Measurements from ENCODE around the gene GRK4. TPM values are rescaled to one million over a fixed set of nuclear protein-coding genes. Genes with fewer than 3 reads are reported as not detected.

GRK4 gene
- total RNA-seq, 3 donors from 2014 or later = 3.8 to 6.9 (median 5.8) TPM

- Histone ChIP-seq H3K27me3 (no peaks in the 10 kb centered on the region), H3K36me3 (no peaks in the 10 kb centered on the region), H3K27ac (no peak overlapping the region), H3K4me3 (no peak overlapping the region), H3K9me3 (no peaks in the 10 kb centered on the region), H3K4me1 (peaks cover 0 to 4% of the 10 kb centered on the region in 2 donors)
- no peak for TF ChIP-seq CTCF (IDR thresholded peaks at IDR 0.05)
- TF ChIP-seq POLR2AphosphoS5 (IDR thresholded peaks at IDR 0.05) = no peak
- TF ChIP-seq POLR2A (IDR thresholded peaks at IDR 0.05) = no peak
- intact Hi-C loops (cut with DNase I; ENCODE audit: low total_unique reads) = no loop called here
- DNase-seq (ENCODE audit: low spot score in 2 of 2) = no peak
Observed at GRCh38 chr4:3039706-3040366, 76.5 kb downstream of the GRK4 start.

GRCh38 chr4:3040452-3041191 lies 77.3 kb downstream of the GRK4 start:
- TF ChIP-seq POLR2AphosphoS5 (IDR thresholded peaks at IDR 0.05) = no peak
- no peak for TF ChIP-seq POLR2A (IDR thresholded peaks at IDR 0.05)
- H3K9me3 ChIP-seq = no peaks in the 10 kb centered on the region
- H3K4me1 ChIP-seq = peaks cover 0 to 4% of the 10 kb centered on the region in 2 donors
- peak overlapping the region; percentile 40 to 71 (median 41) for H3K4me3 ChIP-seq
- no peaks in the 10 kb centered on the region for H3K36me3 ChIP-seq
- no peaks in the 10 kb centered on the region for H3K27me3 ChIP-seq
- intact Hi-C loops (cut with DNase I; ENCODE audit: low total_unique reads) = no loop called here
- no peak overlapping the region for H3K27ac ChIP-seq
- DNase-seq (ENCODE audit: low spot score in 2 of 2) = no peak

GRCh38 chr4:3041192-3042142 lies 78.1 kb downstream of the GRK4 start:
- H3K27me3 ChIP-seq = no peaks in the 10 kb centered on the region
- TF ChIP-seq POLR2AphosphoS5 (IDR thresholded peaks at IDR 0.05) = peak in 1 of 3 donors; percentile 24
- no peak for TF ChIP-seq POLR2A (IDR thresholded peaks at IDR 0.05)
- intact Hi-C loops (cut with DNase I; ENCODE audit: low total_unique reads) = no loop called here
- H3K4me3 ChIP-seq = peak overlapping the region; percentile 40 to 71 (median 41)
- peak in 1 of 2 donors; percentile 69 for DNase-seq (ENCODE audit: low spot score in 2 of 2)
- peaks cover 0 to 4% of the 10 kb centered on the region in 2 donors for H3K4me1 ChIP-seq
- peak overlapping the region in 1 of 2 donors; percentile 82 for H3K27ac ChIP-seq
- H3K9me3 ChIP-seq = no peaks in the 10 kb centered on the region
- H3K36me3 ChIP-seq = no peaks in the 10 kb centered on the region

GRCh38 chr4:3042226-3042625 lies 78.9 kb downstream of the GRK4 start:
- no peak for TF ChIP-seq POLR2AphosphoS5 (IDR thresholded peaks at IDR 0.05)
- no peak for TF ChIP-seq CTCF (IDR thresholded peaks at IDR 0.05)
- TF ChIP-seq POLR2A (IDR thresholded peaks at IDR 0.05) = no peak
- peak overlapping the region; percentile 40 to 71 (median 41) for H3K4me3 ChIP-seq
- no peaks in the 10 kb centered on the region for H3K27me3 ChIP-seq
- H3K9me3 ChIP-seq = no peaks in the 10 kb centered on the region
- peak overlapping the region in 1 of 2 donors; percentile 82 for H3K27ac ChIP-seq
- H3K36me3 ChIP-seq = no peaks in the 10 kb centered on the region
- no peak for DNase-seq (ENCODE audit: low spot score in 2 of 2)
- intact Hi-C loops (cut with DNase I; ENCODE audit: low total_unique reads) = no loop called here
- peaks cover 0 to 4% of the 10 kb centered on the region in 2 donors for H3K4me1 ChIP-seq

- Histone ChIP-seq H3K27me3 (no peaks in the 10 kb centered on the region), H3K4me1 (peaks cover 0 to 4% of the 10 kb centered on the region in 2 donors), H3K27ac (no peak overlapping the region), H3K36me3 (no peaks in the 10 kb centered on the region), H3K9me3 (no peaks in the 10 kb centered on the region), H3K4me3 (no peak overlapping the region)
- TF ChIP-seq POLR2AphosphoS5 (IDR thresholded peaks at IDR 0.05) (no peak), POLR2A (IDR thresholded peaks at IDR 0.05) (no peak), CTCF (IDR thresholded peaks at IDR 0.05) (no peak)
- DNase-seq (ENCODE audit: low spot score in 2 of 2) = no peak
- intact Hi-C loops (cut with DNase I; ENCODE audit: low total_unique reads) = no loop called here
Observed at GRCh38 chr4:3043282-3044020, 80.1 kb downstream of the GRK4 start.

Measured in breast epithelium (tissue), 4 donors.